Prostate gland (tissue), 2 donors: ENCODE data around the gene TMEM243.

ENCODE experiments used
- CTCF ChIP-seq, 4 experiments: fragments of 200-600 bp in 2 of 4; fragments of 450-650 bp in 2 of 4; sonication (generic) in 2 of 4; IDR thresholded peaks; 1 replicate in 3 of 4; 2 replicates in 1 of 4; pipeline ENCODE4 v1.5.1; 2016 to 2019; ENCODE audit warnings: antibody characterized with exemption in 4 of 4, mild to moderate bottlenecking in 2 of 4, moderate library complexity in 2 of 4
- POLR2A ChIP-seq: fragments of 450-650 bp; IDR thresholded peaks from one replicate; pipeline ENCODE4 v1.6.1; 2016; ENCODE audit warnings: antibody characterized with exemption, mild to moderate bottlenecking
- POLR2AphosphoS5 ChIP-seq: sonication (generic); formaldehyde crosslinking; IDR thresholded peaks from one replicate; pipeline ENCODE4 v1.6.1; 2017; ENCODE audit warnings: antibody characterized with exemption

- TF ChIP-seq CTCF (IDR thresholded peaks at IDR 0.05) = peak in 1 of 4 experiments; percentile 13
- TF ChIP-seq POLR2A = no peak
- TF ChIP-seq POLR2AphosphoS5 = no peak
Measured at GRCh38 chr7:87218796-87219544, 562 bp downstream of the TMEM243 start.
